OCI-M1 (cell line): ENCODE measurements around the gene MISP.

Experiments
- DNase-seq: peaks from one replicate; lab custom pipeline; 2025; lab: John Stamatoyannopoulos, UW

The MISP gene

GRCh38 chr19:796692-797527, 46.0 kb downstream of the MISP start, which contains the start of gene PTBP1:
Gene PTBP1 (plus strand): TSS chr19:797452. CDS start chr19:797498, 46 bp downstream.
- DNase-seq = peak; percentile 99

DNA sequence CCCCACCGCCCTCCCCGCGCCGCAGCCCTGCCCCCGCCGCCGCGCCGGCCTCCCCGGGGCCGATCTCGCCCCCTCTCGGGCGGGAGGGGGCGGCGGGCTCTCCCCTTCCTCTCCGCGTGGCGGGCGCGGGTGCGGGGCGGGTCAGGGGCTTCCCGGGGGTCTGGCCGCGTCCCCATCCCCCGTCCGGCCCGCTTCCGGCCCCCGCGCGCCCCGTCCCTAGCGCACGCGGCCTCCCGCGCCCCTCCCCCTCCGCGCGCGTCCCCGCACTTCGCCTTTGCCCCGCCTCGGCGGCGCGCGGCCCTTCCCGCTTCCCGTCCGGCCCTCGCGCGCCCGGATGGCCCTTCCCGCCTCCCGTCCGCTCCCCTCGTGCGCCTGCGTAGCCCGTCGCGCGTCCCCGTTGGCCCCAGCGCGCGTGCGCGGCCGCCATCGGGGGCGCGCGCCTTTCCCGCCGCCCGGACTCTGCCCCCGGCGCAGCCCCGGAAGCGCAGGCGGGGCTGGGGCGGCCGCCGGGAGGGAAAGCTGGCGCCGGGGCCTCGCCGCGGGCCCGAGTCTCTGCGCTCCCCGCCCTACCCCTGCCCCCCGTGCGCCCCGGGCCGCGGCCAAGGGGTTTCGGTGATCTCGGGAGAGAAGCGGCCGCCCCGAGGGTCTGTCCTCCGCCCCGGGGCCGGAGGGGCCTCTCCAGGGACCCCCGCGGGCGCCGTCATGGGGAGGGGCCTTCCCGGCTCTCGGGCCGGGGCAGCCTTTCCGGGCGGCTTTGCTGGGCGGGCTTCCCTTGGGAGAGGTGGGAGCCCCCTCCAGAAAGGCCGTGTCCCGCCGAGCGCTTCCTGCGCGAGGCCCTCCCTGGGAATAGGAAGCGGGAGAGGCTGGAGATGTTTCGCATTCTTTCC, 46.9 kb downstream of the MISP start:
- peak; percentile 81 for DNase-seq

DNA sequence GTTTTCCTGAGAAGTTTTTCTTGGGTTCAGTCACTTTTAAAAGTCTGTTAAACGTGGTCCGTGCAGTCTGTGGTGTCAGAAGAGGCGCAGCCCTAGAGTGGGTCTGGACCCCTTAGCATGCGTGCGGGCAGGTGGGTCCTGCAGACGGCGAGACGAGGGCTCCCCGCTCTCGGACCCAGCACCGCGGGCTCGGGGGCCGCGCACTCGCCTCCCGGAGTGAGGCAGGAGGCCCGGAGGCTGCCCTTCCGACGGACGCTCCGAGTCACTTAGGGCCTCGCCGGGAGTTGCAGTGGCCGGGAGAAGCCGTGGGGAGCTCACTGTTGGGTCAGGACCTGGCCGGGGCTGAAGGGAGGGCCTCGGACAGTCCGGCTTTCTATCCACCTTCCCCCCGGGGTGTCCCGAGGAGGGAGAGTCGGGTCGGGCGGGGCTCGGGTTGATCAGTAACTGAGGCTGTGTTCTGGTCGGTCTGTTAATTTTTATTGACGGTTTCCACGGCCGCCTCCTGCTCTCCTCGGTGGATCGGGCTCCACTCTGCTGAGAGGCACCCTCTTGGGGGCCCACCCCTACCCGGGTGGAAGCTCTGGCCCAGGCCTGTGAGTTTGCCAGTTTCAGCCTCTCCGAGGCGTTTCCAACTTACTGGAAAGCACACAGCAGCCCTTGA, 47.6 kb downstream of the MISP start:
- DNase-seq = peak; percentile 7

- DNase-seq = peak; percentile 25
Measured at GRCh38 chr19:799076-799881, 48.4 kb downstream of the MISP start.

DNA sequence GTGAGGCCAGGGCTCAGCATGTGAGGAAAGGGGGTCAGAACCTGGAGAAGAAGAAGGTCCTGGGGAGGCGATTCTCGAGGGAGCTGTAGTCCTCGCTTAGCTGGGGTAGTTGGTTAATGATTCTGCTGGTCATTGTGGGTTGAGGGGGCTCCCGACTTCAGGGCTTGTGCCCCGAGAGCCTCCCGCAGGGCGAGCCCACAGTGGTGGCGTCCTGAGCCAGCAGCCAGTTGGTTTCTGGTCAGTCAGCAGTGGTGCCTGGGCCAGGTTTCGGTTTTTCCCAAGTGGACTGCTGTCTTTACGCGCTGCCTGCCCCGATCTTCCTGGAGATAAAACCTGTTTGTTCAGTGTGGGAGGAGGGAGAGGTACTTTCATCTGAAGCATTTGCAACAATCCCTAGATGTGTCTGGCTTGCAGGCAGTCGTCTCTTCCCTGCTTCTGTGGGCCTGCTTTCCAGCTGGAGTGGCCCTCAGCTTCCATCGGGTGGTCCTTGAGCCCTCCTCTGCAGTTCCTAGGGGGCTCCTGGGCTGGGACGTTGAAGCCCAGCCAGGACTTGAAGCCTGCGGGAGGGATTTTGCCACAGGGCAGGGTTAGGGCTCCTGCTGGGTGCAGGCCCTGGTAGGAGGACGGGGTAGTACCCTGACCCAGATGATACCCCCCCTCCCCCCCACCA, 49.6 kb downstream of the MISP start:
- DNase-seq = no peak

DNA sequence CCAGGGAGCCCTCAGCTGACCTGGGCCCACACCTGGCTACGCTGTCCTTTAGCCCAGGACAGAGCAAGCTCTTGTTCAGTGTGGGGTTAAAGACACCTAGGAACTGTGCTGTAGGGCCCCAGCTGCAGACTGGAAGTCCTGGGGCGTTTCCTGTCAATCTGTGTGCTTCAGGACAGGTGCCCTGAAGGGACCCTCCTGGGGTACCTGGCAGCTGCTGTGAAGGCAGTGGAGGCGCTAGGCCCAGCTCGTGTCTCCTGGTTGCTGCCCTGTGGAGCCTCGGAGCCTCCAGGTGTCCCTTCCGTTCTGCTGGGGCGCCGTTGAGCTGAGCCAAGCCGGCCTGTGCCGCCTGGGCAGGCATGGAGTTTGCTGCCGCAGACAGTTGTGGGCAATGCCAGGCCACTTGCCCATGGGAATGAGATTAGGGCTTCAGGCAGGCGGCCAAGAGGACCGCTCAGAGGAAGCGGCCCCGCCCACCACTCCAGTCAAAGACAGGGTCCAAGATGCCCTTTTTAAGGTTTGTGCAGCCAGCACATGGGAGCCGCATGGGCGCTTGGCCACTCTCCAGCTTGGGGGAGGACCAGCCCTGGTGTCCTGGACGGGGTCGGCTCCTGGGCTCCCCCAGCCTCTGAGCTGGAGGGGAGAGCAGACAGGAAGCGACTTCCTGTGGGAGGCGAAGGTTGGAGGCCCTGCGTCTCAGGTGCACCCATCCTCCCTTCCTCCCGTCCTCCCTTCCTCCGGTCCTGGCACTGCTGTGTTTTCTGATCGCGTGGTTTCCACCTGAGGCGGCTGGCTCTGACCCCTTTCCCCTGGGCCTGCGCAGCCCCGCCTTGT, 50.3 kb downstream of the MISP start:
- DNase-seq = no peak

- no peak for DNase-seq
Measured at GRCh38 chr19:801861-802497, 51.1 kb downstream of the MISP start.

- no peak for DNase-seq
Measured at GRCh38 chr19:802498-803098, 51.7 kb downstream of the MISP start.

GRCh38 chr19:803099-803561, 52.2 kb downstream of the MISP start:
- DNase-seq = no peak

DNA sequence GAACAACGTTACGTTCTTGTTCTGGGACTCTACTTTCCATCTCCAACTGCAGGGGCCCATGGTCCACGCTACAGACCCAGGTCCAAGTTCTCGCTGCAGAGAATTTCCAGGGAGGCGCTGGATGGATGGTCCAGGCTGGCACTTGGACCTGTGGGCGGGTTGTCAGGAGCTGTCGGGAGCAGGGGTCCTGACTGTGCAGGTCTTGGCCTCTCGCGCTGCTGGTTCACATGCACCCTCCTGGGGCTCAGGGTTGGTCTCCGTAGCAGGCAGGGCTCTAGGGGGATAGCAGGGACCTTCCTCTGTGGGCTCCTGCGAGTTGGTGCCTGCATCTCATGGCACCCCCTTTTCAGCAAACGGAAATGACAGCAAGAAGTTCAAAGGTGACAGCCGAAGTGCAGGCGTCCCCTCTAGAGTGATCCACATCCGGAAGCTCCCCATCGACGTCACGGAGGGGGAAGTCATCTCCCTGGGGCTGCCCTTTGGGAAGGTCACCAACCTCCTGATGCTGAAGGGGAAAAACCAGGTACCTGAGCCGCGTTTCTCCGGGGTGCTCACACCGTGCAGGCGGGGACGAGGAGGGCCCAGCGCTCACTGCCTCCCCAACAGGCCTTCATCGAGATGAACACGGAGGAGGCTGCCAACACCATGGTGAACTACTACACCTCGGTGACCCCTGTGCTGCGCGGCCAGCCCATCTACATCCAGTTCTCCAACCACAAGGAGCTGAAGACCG, 52.9 kb downstream of the MISP start:
- no peak for DNase-seq

- no peak for DNase-seq
Measured at GRCh38 chr19:804419-805165, 53.7 kb downstream of the MISP start.

DNA sequence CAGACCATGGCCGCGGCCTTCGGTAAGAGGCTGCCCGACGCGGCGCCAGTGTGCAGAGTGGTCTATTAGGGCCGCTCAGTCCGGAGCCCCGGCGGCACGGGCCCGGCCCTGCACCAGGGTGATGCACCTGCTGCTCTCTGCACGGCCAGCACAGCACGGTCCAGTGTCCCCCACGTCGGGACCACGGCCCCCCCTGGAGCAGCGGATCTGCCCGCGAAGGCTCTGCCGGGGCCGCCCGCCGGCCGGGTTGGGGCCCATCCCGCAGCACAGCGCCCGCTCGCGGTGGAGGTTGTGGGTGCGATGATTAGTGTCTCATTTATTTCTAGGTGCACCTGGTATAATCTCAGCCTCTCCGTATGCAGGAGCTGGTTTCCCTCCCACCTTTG, 54.2 kb downstream of the MISP start:
- no peak for DNase-seq

GRCh38 chr19:805600-806550, 55.0 kb downstream of the MISP start:
- DNase-seq = no peak

DNA sequence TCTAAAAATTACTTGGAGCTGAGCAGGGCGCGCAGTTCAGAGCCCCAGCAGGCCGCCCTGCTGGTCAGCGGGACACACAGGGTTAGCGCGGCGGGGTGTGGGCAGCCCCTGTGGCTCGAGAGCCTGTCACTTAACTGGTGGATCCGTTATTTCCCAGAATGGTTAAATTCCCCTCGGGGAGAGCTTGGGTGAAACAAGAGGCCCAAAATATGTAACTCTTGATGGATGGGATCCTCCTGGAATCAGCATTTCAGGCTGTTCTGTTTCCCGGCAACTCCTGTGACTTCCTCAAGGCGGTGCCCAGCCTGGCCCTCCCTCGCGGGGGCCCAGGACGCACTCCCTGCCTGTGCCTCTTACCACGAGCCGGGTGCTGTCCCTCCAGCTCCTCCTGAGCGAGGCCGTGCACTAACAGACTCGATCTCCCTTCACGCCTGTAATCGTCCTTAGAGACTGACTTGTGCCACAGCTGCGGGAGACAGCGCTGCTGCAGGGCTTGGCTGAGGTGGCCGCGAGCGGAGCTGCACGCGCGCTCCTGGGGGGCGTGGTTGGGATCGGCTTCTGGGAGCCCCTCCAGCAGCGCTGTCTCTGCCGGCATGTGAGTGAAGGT, 56.0 kb downstream of the MISP start:
- DNase-seq = no peak

DNA sequence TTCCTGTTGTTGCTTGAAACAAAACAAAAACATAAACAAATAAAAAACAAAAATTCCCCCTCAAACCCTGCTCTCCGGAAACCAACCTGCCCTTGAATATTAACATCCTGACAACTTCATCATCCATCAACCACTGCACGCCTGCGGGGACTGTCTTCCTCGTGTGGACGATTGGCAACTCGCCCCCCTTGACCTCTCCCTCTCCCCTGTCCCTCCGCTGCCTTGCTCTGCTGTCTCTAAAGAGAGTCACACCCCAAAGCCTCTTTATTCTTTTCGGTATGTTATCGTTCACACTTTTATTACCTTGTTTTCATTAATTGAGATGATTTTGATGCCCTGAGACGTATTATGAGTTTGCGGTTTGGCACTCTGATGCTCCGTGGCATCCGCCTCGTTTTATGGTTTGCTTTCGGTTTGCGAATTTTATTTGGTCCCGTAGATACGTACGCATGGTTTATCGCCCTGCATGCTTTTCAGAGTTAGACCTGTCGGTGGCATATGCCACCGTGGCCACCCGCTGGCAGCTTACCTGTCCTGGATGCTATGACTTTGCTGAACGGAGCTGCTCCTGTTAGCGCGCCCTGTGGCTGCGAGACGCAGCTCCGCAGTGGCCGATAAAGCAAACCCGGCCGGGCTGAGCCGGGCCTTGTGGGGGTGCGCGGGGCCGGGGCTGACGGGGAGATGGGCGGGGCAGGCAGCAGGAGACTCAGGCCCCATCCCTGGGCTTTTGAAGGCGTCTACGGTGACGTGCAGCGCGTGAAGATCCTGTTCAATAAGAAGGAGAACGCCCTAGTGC, 56.9 kb downstream of the MISP start:
- DNase-seq = no peak
